Measurements from ENCODE around the gene GBGT1.
"Not testable (repeated sequence)": the region's sequence is repeated elsewhere in the genome, so short reads cannot be mapped to it uniquely, and the experiment has no call there.

GBGT1 gene

GRCh38 chr9:133163504-133164172, at the start of gene GBGT1:
GBGT1 (minus strand) TSS chr9:133163914; CDS start chr9:133162412, 1,502 bp downstream.
- H3K27ac ChIP-seq: no peak within 1 kb of the TSS
- no peak for DNase-seq (ENCODE audit: low read depth, low spot score)

GRCh38 chr9:133210609-133211008, 46.9 kb upstream of the GBGT1 start:
- no peak for DNase-seq (ENCODE audit: low read depth, low spot score)
- H3K27ac ChIP-seq: no peak overlapping the region

DNA sequence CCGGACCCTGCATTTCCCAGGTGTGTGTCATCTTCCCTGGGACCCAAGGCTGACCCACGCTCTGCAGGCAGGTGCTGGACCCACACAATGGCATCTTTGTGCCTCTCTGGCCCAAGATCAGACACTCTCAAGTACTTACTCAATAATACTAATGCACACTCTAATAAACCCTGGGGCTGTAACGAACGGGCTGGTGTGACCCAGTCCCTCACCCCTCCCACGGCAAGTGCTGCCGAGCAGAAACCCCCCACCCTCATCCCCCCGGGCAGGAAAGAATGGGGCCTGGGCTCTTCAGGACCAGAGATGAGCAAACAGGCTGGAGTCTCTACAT, 46.5 kb upstream of the GBGT1 start:
- no peak for DNase-seq (ENCODE audit: low read depth, low spot score)
- H3K27ac ChIP-seq: no peak overlapping the region

- not testable (repeated sequence) for DNase-seq (ENCODE audit: low read depth, low spot score); H3K27ac ChIP-seq
Observed at GRCh38 chr9:133209327-133210201, 45.9 kb upstream of the GBGT1 start.

DNA sequence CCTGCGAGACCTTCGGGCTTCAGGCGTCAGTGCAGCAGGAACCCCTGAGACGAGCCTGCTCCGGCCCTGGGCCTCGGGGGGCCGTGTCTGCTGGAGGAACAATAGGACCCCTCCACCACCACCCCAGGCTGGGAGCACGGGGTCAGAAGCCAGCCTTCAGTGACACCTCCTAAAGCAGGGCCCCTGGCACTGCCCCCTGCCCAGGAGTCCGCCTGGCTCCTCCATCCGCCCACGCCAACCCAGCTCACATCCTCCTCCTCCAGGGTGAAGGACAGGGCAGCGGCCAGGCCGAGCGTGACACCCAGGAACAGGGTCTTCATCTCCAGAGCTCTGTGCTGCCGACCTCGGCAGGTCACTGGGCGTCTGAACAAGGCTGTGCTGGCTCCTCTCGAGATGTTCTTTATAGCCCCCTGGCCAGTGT, 45.2 kb upstream of the GBGT1 start, which contains the start of gene OBP2B:
TSS of gene OBP2B (minus strand) at position 371 of the 421 bp plus-strand sequence. CDS start at position 320, 51 bp downstream.
- not testable (repeated sequence) for H3K27ac ChIP-seq

DNA sequence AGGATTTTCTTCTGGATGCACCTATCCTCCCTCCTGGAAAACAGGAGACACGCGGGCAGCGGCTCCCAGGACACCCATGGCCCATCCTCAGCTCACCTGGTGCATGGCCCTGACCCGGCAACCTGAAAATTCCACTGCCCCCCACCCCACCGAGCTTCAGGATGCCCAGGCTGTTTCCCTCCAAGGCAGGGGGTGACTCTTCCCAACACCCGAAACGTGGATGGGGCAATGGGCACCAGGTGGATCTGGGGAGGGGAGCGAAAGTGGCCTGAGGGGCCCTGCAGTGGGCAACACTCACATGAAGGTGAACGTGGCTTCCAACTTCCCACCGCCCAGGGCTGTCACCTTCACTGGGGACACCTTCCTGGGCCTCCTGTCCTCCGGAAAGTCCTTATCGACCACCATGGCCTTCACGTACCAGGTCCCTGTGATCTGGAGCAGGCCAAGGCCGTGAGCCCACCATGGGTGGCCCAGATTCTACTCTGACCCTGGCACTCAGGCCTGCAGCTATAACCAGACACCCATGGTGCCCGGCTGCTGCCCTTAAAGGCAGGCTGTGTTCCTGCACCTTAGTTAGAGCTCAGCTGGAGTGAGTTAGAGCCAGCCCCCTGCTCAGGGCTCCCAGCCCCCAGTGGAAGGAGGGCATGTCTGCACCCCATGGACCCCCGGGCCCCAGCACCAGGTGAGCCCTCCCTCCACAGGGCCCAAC, 44.6 kb upstream of the GBGT1 start:
- not testable (repeated sequence) for DNase-seq (ENCODE audit: low read depth, low spot score)

More for the DNA sequence above, 45.2 kb upstream of the GBGT1 start, which contains the start of gene OBP2B:
- not testable (repeated sequence) for DNase-seq (ENCODE audit: low read depth, low spot score)

DNA sequence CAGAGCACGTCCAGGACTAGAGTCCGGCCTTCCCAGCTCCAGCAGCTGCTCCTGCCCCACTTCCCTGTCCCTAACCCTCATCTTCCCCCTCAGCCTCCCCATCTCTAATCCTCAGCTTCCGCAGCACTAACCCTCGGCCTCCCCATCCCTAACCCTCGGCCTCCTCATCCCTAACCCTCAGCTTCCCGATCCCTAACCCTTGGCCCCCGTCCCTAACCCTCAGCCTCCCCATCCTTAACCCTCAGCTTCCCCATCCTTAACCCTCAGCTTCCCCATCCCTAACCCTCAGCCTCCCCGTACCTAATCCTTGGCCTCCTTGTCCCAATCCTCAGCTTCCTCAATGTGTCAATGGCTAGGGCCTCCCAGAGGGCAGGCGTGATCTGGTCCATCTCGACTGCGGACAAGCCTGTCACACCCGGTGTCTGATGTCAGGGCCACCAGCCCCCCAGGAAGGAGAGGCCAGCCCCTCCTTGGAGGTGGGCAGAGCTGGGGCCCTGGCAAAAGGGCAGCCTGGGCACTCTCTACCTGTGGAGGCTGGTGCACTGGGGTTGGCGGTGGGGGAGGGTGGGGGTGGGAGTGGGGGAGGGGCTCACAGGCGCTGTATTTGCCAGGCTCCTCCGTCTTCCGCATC, 43.9 kb upstream of the GBGT1 start:
- no peak for DNase-seq (ENCODE audit: low read depth, low spot score)

More for the DNA sequence above, 44.6 kb upstream of the GBGT1 start:
- H3K27ac ChIP-seq: not testable (repeated sequence)

DNA sequence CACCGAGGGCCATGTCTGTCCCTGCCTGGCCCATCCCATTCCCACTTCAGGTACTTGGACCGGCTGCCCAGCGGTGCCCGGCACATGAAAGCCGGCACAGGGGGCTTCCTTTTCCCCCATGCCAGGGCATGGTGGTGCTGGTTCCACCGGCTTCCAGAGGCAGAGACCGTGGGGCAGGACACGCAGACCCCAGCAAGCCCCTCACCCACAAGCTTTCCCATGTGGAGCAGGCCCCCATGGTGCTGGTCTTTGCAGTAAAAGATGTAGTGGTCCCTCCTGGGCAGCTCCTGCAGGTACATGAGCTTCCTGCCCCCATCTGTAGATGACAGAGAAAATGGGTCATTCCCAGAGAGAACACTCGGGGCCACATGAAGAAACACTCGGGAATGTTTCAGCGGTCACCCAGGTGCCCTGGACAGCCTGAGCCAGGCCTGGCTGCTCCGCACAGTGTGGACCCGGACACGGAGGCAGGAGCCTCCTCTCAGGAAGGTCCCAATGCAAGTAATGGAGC, 43.4 kb upstream of the GBGT1 start:
- no peak overlapping the region for H3K27ac ChIP-seq
- DNase-seq (ENCODE audit: low read depth, low spot score): no peak

More for the DNA sequence above, 43.9 kb upstream of the GBGT1 start:
- no peak overlapping the region for H3K27ac ChIP-seq

DNA sequence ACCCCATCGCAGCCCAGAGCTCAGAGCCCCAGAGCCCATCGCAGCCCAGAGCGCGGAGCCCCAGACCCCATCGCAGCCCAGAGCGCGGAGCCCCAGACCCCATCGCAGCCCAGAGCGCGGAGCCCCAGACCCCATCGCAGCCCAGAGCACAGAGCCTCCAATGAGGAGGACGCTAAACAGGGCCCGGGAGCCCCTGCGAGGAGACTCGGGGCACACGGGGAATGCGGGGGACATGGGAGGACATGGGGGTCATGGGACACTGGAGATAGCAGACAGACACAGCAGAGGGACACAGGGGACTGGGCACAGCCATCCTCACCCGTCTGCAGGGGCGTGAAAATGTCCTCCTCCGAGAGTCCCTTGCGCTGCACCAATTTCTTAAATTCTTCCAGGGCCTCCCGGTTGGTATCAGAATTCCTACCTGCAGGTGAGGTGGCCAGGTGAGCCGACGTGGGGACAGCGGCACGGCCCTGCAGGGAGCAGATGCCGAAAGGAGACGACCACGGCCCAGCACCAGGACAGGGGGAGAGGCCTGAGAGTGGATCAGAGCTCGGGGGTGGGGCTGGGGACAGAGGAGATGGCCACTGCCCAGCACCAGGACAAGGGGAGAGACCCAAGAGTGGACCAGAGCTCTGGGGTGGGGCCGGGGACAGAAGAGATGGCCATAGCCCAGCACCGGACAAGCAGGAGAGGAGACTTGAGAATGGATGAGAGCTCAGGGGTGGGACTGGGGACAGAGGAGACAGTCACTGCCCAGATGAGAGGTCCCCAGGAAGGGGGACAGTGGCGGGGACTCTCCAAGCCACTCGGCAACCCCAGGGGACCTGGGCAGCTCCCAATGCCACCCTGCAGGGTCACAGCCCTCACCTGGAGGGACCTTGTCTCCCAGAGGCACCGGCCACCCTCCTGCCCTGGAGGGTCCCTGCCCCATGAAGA, 42.5 kb upstream of the GBGT1 start:
- DNase-seq (ENCODE audit: low read depth, low spot score): no peak
- H3K27ac ChIP-seq: no peak overlapping the region

DNA sequence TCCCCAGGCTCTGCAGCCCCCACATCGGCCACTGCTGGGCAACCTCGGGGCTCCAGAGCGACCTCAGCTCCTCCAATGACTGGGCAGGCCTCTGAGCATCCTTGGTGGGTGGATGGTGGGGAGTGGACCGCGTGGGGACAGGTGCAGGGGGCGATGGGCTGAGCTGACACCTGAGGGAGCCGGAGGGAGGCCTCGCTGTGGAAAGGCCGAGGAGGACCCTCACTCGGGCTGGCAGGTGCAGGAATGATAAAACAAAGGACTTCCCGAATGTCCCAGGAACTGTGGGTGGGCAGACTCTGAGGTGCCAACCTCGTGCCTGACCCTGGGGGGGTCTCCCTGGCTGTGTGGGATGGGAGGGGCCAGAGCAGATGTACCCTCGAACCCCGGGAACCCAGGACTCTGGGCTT, 41.8 kb upstream of the GBGT1 start:
- H3K27ac ChIP-seq; DNase-seq (ENCODE audit: low read depth, low spot score): not testable (repeated sequence)

- no peak overlapping the region for H3K27ac ChIP-seq
- DNase-seq (ENCODE audit: low read depth, low spot score): no peak
Observed at GRCh38 chr9:133204993-133205336, 41.3 kb upstream of the GBGT1 start.

- no peak overlapping the region for H3K27ac ChIP-seq
- DNase-seq (ENCODE audit: low read depth, low spot score): no peak
Observed at GRCh38 chr9:133204335-133204992, 40.8 kb upstream of the GBGT1 start.

GRCh38 chr9:133203506-133204075, 39.9 kb upstream of the GBGT1 start:
- H3K27ac ChIP-seq: no peak overlapping the region
- no peak for DNase-seq (ENCODE audit: low read depth, low spot score)

- DNase-seq (ENCODE audit: low read depth, low spot score): no peak
- H3K27ac ChIP-seq: no peak overlapping the region
Observed at GRCh38 chr9:133202688-133203453, 39.2 kb upstream of the GBGT1 start.

DNA sequence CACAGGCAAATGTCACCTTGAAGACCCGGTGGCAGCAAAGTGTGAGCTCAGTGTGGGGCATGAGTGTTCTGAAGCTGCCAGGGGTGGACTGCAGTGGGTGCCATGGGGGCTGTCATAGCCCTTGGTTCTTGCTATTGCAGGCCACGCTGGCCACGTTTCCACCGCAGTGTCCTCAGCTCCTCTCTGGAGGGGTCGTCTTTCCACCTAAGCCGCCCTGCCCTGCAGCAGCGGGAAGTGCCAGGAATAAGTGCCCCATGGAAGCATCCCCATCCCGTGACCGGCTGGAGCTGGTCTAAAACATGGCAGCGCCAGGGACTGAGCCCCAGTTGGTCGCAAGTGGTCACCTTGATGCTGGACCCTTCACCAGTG, 38.4 kb upstream of the GBGT1 start:
- DNase-seq (ENCODE audit: low read depth, low spot score): no peak
- no peak overlapping the region for H3K27ac ChIP-seq

DNA sequence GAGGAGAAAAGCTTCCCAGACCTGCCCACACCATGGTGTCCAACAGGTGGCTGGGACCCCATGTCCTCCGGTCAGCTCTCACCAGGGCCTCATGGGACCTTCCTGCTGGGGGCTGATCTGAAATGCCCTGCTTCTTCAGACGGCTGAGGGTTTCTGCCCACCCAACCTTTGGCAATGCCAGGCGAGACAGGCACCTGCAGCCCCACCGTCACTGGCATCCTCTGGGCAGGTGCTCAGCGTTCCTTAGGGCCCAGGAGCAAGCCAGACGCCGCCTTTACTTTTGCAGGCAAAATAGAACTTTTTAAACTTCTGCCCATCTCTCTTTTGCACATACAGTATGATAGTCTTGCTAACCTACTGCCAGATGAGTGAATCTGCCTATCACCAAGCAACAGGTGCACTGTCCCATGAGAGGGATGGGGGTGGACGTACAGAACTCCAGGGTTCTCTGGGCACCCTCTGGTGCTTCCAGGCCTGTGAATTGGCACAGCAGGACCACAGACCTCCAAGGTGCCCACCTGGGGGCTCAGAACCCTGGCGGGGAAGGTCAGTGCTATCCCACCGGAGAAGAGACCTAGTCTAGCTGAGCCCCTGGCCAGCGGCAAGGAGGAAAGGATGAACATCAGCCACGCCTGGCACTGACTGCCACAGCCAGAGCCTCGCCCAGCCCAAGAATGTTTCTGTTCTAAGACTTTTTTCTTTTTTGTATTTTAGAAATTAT, 37.9 kb upstream of the GBGT1 start:
- H3K27ac ChIP-seq: no peak overlapping the region
- DNase-seq (ENCODE audit: low read depth, low spot score): no peak

DNA sequence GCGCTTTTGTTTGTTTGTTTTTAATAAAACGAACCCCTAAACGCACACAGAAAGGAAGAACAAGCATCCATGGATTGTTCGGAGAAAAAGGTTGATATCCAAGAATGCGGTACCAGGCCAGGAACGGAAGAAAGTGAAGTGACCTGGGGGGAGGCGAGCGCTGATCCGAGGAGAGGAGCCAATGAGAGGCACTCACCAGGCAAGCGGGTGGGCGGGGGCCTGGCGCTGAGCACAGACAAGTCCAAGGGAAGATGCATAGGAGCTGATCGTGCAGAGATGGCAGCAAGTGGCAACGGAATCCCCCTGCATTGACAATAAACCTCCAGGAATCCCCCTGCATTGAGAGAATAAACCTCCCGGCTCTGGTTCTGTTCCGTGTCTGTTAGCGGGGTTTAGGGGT, 36.9 kb upstream of the GBGT1 start:
- no peak overlapping the region for H3K27ac ChIP-seq
- DNase-seq (ENCODE audit: low read depth, low spot score): no peak
